Endothelial cell of umbilical vein (primary cell): ENCODE results near the gene ANXA6.

Experiments used
- CTCF ChIP-seq, 2 donors: IDR thresholded peaks; 1 replicate in 1 of 2; 2 replicates in 1 of 2; pipeline ENCODE4 v1.5.1; 2011; ENCODE audit warnings: low read length in 2 of 2, mild to moderate bottlenecking in 2 of 2, moderate library complexity in 2 of 2, control low read depth in 1 of 2, inconsistent platforms in 1 of 2, low read depth in 1 of 2; ENCODE audit not compliant: insufficient read depth in 1 of 2; ENCODE audit errors: extremely low read depth in 1 of 2
- EZH2 ChIP-seq: IDR thresholded peaks from 2 replicates; pipeline ENCODE4 v1.6.1; 2012; ENCODE audit warnings: borderline replicate concordance, low read depth, mild to moderate bottlenecking, moderate library complexity, low read length, inconsistent platforms; ENCODE audit not compliant: severe bottlenecking
- FOS ChIP-seq: IDR thresholded peaks from 2 replicates; pipeline ENCODE4 v1.6.1; 2011; ENCODE audit warnings: mild to moderate bottlenecking, low read length, moderate library complexity, borderline replicate concordance; ENCODE audit not compliant: insufficient read depth
- MAX ChIP-seq: IDR thresholded peaks from 2 replicates; pipeline ENCODE4 v1.6.1; 2011; ENCODE audit not compliant: insufficient read depth, insufficient read length
- POLR2A ChIP-seq: IDR thresholded peaks from 2 replicates; pipeline ENCODE4 v1.6.1; 2012; ENCODE audit warnings: low read depth, mild to moderate bottlenecking, control low read depth, low read length

- peak in 1 of 2 donors; percentile 41 for TF ChIP-seq CTCF (IDR thresholded peaks at IDR 0.05; ENCODE audit: extremely low read depth in 1 of 2, insufficient read depth in 1 of 2, low read depth in 1 of 2, low read length in 2 of 2)
- TF ChIP-seq FOS: no peak
- no peak for TF ChIP-seq POLR2A
- TF ChIP-seq MAX: no peak
- TF ChIP-seq EZH2: no peak
Measured at GRCh38 chr5:151082282-151082902, 75.2 kb downstream of the ANXA6 start.
